ENCODE data around the gene TOM1L1. TPM values are rescaled to one million over a fixed set of nuclear protein-coding genes. Genes with fewer than 3 reads are reported as not detected.

TOM1L1 gene
- total RNA-seq, 2 experiments from 2014 or later: not detected

DNA sequence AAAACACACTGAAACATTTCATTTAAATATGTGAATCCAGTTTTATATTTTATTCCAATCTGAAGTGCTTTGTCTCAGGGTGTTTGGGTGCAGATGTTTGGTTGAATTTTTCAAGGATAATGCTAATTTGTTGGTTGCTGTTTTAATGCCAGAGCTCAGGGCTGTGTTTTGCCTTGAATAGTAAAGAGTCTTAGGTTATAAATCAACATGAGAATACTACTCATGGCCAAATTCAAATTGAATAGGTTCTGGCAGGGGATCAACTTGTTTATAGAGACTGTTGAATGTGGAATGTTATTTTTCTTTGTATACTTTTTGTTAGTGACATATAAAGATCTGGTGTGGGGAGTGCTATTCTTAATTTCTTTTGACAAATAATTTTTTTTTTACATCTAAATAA lies 18.8 kb downstream of the TOM1L1 start:
- Histone ChIP-seq H4K20me1 (ENCODE audit: insufficient read depth, low read length) (no peaks in the 10 kb centered on the region), H2AFZ (ENCODE audit: low read length) (no peak overlapping the region), H3K4me2 (ENCODE audit: low read length) (no peak overlapping the region), H3K4me1 (ENCODE audit: insufficient read depth, low read length, poor library complexity, severe bottlenecking) (no peaks in the 10 kb centered on the region), H3K9me3 (ENCODE audit: low read length) (0 out of 2 replicates have a peak, but pooled peaks cover 4% of the 10 kb centered on the region), H3K4me3 (ENCODE audit: low read depth, low read length, poor library complexity, severe bottlenecking) (no peak overlapping the region), H3K27ac (ENCODE audit: low read depth, low read length, poor library complexity, severe bottlenecking) (no peak overlapping the region), H3K36me3 (ENCODE audit: insufficient read depth, low read length) (no peaks in the 10 kb centered on the region), H3K79me2 (ENCODE audit: insufficient read depth, low read depth, low read length) (no peaks in the 10 kb centered on the region), H3K9me2 (ENCODE audit: insufficient read depth, low read length) (no peaks in the 10 kb centered on the region)
- intact Hi-C loops (cut with micrococcal nuclease; ENCODE audit: unreplicated experiment): no loop called here
- ChIA-PET POLR2A (no interaction called here), CTCF (ENCODE audit: unreplicated experiment) (no interaction called here)
- no TSS peak for BruUV-seq (replicated peaks)
- no peak for DNase-seq (ENCODE audit: low spot score)
- TF ChIP-seq CTCF (conservative IDR thresholded peaks at IDR 0.05; ENCODE audit: low read length) (no peak), EZH2phosphoT487 (IDR thresholded peaks at IDR 0.05; ENCODE audit: borderline replicate concordance, low read depth, low read length) (no peak)

- Histone ChIP-seq H3K27ac (ENCODE audit: low read depth, low read length, poor library complexity, severe bottlenecking) (no peak overlapping the region), H3K4me3 (ENCODE audit: low read depth, low read length, poor library complexity, severe bottlenecking) (no peak overlapping the region), H3K4me1 (ENCODE audit: insufficient read depth, low read length, poor library complexity, severe bottlenecking) (no peaks in the 10 kb centered on the region), H3K9me3 (ENCODE audit: low read length) (0 out of 2 replicates have a peak, but pooled peaks cover 4% of the 10 kb centered on the region), H4K20me1 (ENCODE audit: insufficient read depth, low read length) (no peaks in the 10 kb centered on the region), H3K9me2 (ENCODE audit: insufficient read depth, low read length) (no peaks in the 10 kb centered on the region), H3K4me2 (ENCODE audit: low read length) (no peak overlapping the region), H3K36me3 (ENCODE audit: insufficient read depth, low read length) (no peaks in the 10 kb centered on the region), H3K79me2 (ENCODE audit: insufficient read depth, low read depth, low read length) (no peaks in the 10 kb centered on the region), H2AFZ (ENCODE audit: low read length) (no peak overlapping the region)
- intact Hi-C loops (cut with micrococcal nuclease; ENCODE audit: unreplicated experiment): no loop called here
- CTCF ChIA-PET (ENCODE audit: unreplicated experiment): no interaction called here
- DNase-seq (ENCODE audit: low spot score): no peak
- POLR2A ChIA-PET: no interaction called here
- BruUV-seq (replicated peaks): no TSS peak
- TF ChIP-seq EZH2phosphoT487 (IDR thresholded peaks at IDR 0.05; ENCODE audit: borderline replicate concordance, low read depth, low read length) (no peak), CTCF (conservative IDR thresholded peaks at IDR 0.05; ENCODE audit: low read length) (no peak)
Measured at GRCh38 chr17:54920819-54921218, 20.2 kb downstream of the TOM1L1 start.

GRCh38 chr17:54924405-54924804 lies 23.8 kb downstream of the TOM1L1 start:
- no peak for DNase-seq (ENCODE audit: low spot score)
- no TSS peak for BruUV-seq (replicated peaks)
- Histone ChIP-seq H3K9me3 (ENCODE audit: low read length) (no peaks in the 10 kb centered on the region), H3K4me1 (ENCODE audit: insufficient read depth, low read length, poor library complexity, severe bottlenecking) (no peaks in the 10 kb centered on the region), H4K20me1 (ENCODE audit: insufficient read depth, low read length) (no peaks in the 10 kb centered on the region), H3K27ac (ENCODE audit: low read depth, low read length, poor library complexity, severe bottlenecking) (no peak overlapping the region), H3K36me3 (ENCODE audit: insufficient read depth, low read length) (no peaks in the 10 kb centered on the region), H2AFZ (ENCODE audit: low read length) (no peak overlapping the region), H3K79me2 (ENCODE audit: insufficient read depth, low read depth, low read length) (no peaks in the 10 kb centered on the region), H3K9me2 (ENCODE audit: insufficient read depth, low read length) (no peaks in the 10 kb centered on the region), H3K4me2 (ENCODE audit: low read length) (no peak overlapping the region), H3K4me3 (ENCODE audit: low read depth, low read length, poor library complexity, severe bottlenecking) (no peak overlapping the region)
- ChIA-PET CTCF (ENCODE audit: unreplicated experiment) (no interaction called here), POLR2A (no interaction called here)
- intact Hi-C loops (cut with micrococcal nuclease; ENCODE audit: unreplicated experiment): no loop called here
- TF ChIP-seq EZH2phosphoT487 (IDR thresholded peaks at IDR 0.05; ENCODE audit: borderline replicate concordance, low read depth, low read length): no peak
- TF ChIP-seq CTCF (conservative IDR thresholded peaks at IDR 0.05; ENCODE audit: low read length): no peak
